ENCODE data around the gene SECISBP2L. TPM values are rescaled to one million over a fixed set of nuclear protein-coding genes. Genes with fewer than 3 reads are reported as not detected.

The SECISBP2L gene
- total RNA-seq, 6 experiments from 2014 or later: 13.5 to 24.6 (median 19.5) TPM

- WGBS (ENCODE audit: insufficient coverage, low coverage, low lambda C conversion rate, missing lambda C conversion rate): 83% methylated on average over 1 of the region's 1 CpG
- Histone ChIP-seq H3K4me3 (no peak overlapping the region), H3K4me1 (no peaks in the 10 kb centered on the region), H3K9me3 (no peaks in the 10 kb centered on the region), H3K36me3 (no peaks in the 10 kb centered on the region), H3K27me3 (no peaks in the 10 kb centered on the region), H3K27ac (no peak overlapping the region)
- no peak for DNase-seq
- no peak for TF ChIP-seq CTCF (IDR thresholded peaks at IDR 0.05)
- intact Hi-C loops (cut with DNase I): no loop called here
- no peak for ATAC-seq
Measured at GRCh38 chr15:48946840-48947187, 99.4 kb downstream of the SECISBP2L start.

- Histone ChIP-seq H3K9me3 (no peaks in the 10 kb centered on the region), H3K27me3 (no peaks in the 10 kb centered on the region), H3K4me3 (no peak overlapping the region), H3K27ac (no peak overlapping the region), H3K36me3 (no peaks in the 10 kb centered on the region), H3K4me1 (no peaks in the 10 kb centered on the region)
- intact Hi-C loops (cut with DNase I): no loop called here
- 23% methylated on average over 5 of the region's 5 CpGs for WGBS (ENCODE audit: insufficient coverage, low coverage, low lambda C conversion rate, missing lambda C conversion rate)
- TF ChIP-seq POLR2A (IDR thresholded peaks at IDR 0.05) (no peak), CTCF (IDR thresholded peaks at IDR 0.05) (no peak)
- ATAC-seq (no peak), DNase-seq (no peak)
Measured at GRCh38 chr15:48946074-48946839, 100.0 kb downstream of the SECISBP2L start.

GRCh38 chr15:48945386-48945785, 100.9 kb downstream of the SECISBP2L start:
- Histone ChIP-seq H3K27ac (no peak overlapping the region), H3K27me3 (no peaks in the 10 kb centered on the region), H3K4me1 (no peaks in the 10 kb centered on the region), H3K9me3 (no peaks in the 10 kb centered on the region), H3K4me3 (no peak overlapping the region), H3K36me3 (no peaks in the 10 kb centered on the region)
- ATAC-seq (no peak), DNase-seq (no peak)
- 39% methylated on average over 2 of the region's 2 CpGs for WGBS (ENCODE audit: insufficient coverage, low coverage, low lambda C conversion rate, missing lambda C conversion rate)
- TF ChIP-seq CTCF (IDR thresholded peaks at IDR 0.05): no peak
- no peak for TF ChIP-seq POLR2A (IDR thresholded peaks at IDR 0.05)
- intact Hi-C loops (cut with DNase I): no loop called here

- no peak for ATAC-seq
- H3K36me3 ChIP-seq: no peaks in the 10 kb centered on the region
- H3K27ac ChIP-seq: no peak overlapping the region
- no peak for TF ChIP-seq CTCF (IDR thresholded peaks at IDR 0.05)
- no peak for TF ChIP-seq POLR2A (IDR thresholded peaks at IDR 0.05)
- 58% methylated on average over 5 of the region's 5 CpGs for WGBS (ENCODE audit: insufficient coverage, low coverage, low lambda C conversion rate, missing lambda C conversion rate)
- H3K9me3 ChIP-seq: no peaks in the 10 kb centered on the region
- no peak overlapping the region for H3K4me3 ChIP-seq
- intact Hi-C loops (cut with DNase I): no loop called here
- DNase-seq: no peak
- no peaks in the 10 kb centered on the region for H3K27me3 ChIP-seq
- H3K4me1 ChIP-seq: no peaks in the 10 kb centered on the region
Measured at GRCh38 chr15:48941904-48942303, 104.3 kb downstream of the SECISBP2L start.

Measured in right lobe of liver (tissue), 6 donors.